HFFc6 (cell line): ENCODE results near the gene POLR2E. TPM values are rescaled to one million over a fixed set of nuclear protein-coding genes. Genes with fewer than 3 reads are reported as not detected.

Experiments used
- DNase-seq: peaks from one replicate; pipeline ENCODE4 v3.0.0-alpha.2; 2018
- H3K27ac Mint-ChIP-seq: 2 replicates; pipeline ENCODE4 v1.8.0; 2020; ENCODE audit warnings: mild to moderate bottlenecking, mixed read lengths
- H3K27me3 Mint-ChIP-seq: 2 replicates; pipeline ENCODE4 v1.8.0; 2021; ENCODE audit warnings: mild to moderate bottlenecking, moderate library complexity, mixed read lengths; ENCODE audit not compliant: insufficient read depth
- H3K36me3 Mint-ChIP-seq: 2 replicates; pipeline ENCODE4 v1.8.0; 2021; ENCODE audit warnings: low read depth, mixed read lengths
- H3K4me1 Mint-ChIP-seq: 2 replicates; pipeline ENCODE4 v1.8.0; 2020; ENCODE audit warnings: low read depth, mixed read lengths
- H3K4me3 Mint-ChIP-seq: 2 replicates; pipeline ENCODE4 v1.8.0; 2020; ENCODE audit warnings: mild to moderate bottlenecking, moderate library complexity, mixed read lengths
- H3K9me3 Mint-ChIP-seq: 2 replicates; pipeline ENCODE4 v1.8.0; 2020; ENCODE audit warnings: mild to moderate bottlenecking, mixed read lengths
- total RNA-seq, 6 experiments: library from RNA; stranded (reverse); fragmentation: NEBNext Ultra II Directional; extraction: Animal tissue kit (Norgen Biotek cat#: 25700); gene quantifications; 2 replicates in 1 of 6; 3 replicates in 5 of 6; pipeline ENCODE4 v1.2.3, GENCODE V29; 2021
- TF ChIP-seq, protein P1 (sequence below): fragments of 200-600 bp; sonication (generic); IDR thresholded peaks from 2 replicates; pipeline ENCODE4 v1.5.0; 2021; ENCODE audit warnings: antibody characterized with exemption, mild to moderate bottlenecking

Gene POLR2E
- total RNA-seq, 6 experiments from 2014 or later = 224 to 289 (median 250) TPM

DNA sequence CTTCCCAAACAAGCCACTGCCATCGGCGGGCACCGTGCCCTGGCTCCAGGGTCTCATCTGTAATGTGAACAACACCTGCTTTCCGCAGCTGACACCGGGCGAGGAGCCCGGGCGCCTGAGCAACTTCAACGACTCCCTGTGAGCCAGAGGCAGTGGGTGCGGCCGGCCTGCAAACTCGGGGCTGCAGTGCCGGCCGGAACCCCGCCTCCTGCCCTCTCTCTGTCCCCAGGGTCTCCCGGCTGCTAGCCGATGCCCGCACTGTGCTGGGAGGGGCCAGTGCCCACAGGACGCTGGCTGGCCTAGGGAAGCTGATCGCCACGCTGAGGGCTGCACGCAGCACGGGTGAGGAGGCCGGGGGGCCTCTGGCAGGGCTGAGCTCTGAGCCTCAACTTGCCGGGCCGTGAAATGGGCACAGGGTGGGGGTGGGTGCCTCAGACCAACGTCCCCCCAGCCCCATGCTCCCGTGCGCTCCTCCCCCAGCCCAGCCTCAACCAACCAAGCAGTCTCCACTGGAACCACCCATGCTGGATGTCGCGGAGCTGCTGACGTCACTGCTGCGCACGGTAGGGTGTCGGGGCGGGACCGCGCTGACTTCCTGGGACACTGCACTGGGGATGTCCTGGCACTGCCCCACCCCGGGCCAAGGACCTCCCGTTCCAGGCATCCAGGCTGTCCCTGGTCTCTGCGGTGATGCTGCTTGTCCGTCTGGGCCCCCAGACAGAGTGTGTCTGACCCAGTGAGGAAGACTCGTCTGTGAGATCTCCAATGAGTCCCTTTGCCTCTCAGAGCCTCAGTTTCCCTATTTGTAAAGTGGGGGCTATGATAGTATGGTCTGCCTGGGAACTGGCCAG is 53.1 kb downstream of the POLR2E start:
- H3K27ac Mint-ChIP-seq = no peak overlapping the region
- no peak for DNase-seq
- TF ChIP-seq, protein P1, sequence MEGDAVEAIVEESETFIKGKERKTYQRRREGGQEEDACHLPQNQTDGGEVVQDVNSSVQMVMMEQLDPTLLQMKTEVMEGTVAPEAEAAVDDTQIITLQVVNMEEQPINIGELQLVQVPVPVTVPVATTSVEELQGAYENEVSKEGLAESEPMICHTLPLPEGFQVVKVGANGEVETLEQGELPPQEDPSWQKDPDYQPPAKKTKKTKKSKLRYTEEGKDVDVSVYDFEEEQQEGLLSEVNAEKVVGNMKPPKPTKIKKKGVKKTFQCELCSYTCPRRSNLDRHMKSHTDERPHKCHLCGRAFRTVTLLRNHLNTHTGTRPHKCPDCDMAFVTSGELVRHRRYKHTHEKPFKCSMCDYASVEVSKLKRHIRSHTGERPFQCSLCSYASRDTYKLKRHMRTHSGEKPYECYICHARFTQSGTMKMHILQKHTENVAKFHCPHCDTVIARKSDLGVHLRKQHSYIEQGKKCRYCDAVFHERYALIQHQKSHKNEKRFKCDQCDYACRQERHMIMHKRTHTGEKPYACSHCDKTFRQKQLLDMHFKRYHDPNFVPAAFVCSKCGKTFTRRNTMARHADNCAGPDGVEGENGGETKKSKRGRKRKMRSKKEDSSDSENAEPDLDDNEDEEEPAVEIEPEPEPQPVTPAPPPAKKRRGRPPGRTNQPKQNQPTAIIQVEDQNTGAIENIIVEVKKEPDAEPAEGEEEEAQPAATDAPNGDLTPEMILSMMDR = no peak
- H3K4me1 Mint-ChIP-seq = peaks cover 36% of the 10 kb centered on the region
- no peak overlapping the region for H3K4me3 Mint-ChIP-seq
- H3K36me3 Mint-ChIP-seq = peaks cover 7% of the 10 kb centered on the region
- H3K27me3 Mint-ChIP-seq = peaks cover 30% of the 10 kb centered on the region
- peaks cover 12% of the 10 kb centered on the region; the same call in 1 of the 2 replicates for H3K9me3 Mint-ChIP-seq

DNA sequence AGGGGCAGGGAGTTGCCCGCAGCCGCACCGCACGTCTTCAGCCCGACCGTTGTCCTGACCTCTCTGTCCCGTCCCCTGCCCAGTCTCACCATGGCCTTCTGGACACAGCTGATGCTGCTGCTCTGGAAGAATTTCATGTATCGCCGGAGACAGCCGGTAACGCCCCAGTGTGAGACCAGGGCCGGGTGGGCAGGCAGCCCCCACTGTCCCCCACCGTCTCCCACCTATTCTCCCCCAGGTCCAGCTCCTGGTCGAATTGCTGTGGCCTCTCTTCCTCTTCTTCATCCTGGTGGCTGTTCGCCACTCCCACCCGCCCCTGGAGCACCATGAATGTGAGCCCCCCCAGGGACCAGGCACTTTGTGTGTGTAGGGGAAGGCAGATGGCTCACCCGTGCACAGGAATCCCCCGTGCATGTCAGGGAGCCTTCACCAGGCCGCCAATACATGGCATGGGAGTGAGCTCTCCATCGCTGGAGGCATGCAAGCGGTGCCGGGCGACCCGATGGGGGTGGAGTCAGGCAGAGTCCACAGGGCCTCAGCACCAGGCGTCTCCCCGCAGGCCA is 53.8 kb downstream of the POLR2E start:
- DNase-seq = no peak
- H3K36me3 Mint-ChIP-seq = peaks cover 7% of the 10 kb centered on the region
- peaks cover 12% of the 10 kb centered on the region; the same call in 1 of the 2 replicates for H3K9me3 Mint-ChIP-seq
- TF ChIP-seq, protein P1 = no peak
- peaks cover 30% of the 10 kb centered on the region for H3K27me3 Mint-ChIP-seq
- H3K4me3 Mint-ChIP-seq = peak overlapping the region; percentile 91
- H3K4me1 Mint-ChIP-seq = peaks cover 36% of the 10 kb centered on the region
- peak overlapping the region; percentile 49; the same call in 1 of the 2 replicates for H3K27ac Mint-ChIP-seq

DNA sequence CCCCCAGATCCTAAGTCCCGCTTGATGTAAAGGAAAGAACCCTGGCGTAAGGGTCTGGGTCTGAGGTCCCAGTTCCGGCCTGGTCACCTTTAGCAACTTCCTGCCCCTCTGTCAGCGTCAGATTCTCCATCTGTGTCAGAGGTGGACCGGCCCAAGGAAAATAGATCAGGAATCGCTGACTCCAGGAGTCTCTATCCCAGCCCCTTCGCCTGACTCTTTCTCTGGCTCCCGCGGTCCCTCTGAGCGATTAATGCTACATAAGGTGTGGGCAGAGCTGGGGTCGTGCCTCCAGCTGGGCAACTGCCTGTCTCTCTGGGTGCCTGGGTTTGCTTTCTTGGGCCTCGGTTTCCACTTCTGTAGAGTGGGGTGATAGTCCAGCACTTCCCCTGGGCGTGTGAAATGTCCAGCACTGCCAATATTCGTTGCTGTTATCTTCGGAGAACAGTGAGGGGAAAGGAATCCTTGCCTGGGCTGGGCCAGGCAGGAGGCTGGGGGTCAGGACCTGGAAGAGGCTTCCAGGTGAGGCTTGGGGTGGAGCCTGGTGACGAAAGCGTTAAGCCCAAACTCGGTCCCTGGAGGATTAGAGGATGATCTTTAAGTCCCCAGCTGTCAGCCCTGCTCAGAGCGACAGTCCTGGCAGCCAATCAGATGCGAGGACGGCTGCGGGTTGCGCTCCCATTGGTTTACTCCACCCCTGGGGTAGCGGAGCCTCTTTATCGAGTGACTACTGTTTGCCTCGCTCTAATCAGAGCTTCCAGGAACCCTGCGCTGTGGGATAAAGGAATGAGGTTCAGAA is 54.5 kb downstream of the POLR2E start:
- DNase-seq = peak; percentile 93
- Mint-ChIP-seq H3K4me1 (peaks cover 36% of the 10 kb centered on the region), H3K27me3 (peaks cover 30% of the 10 kb centered on the region), H3K27ac (peak overlapping the region; percentile 49), H3K36me3 (peaks cover 10% of the 10 kb centered on the region), H3K4me3 (peak overlapping the region; percentile 91), H3K9me3 (peaks cover 12% of the 10 kb centered on the region; the same call in 1 of the 2 replicates)
- TF ChIP-seq, protein P1 = no peak

DNA sequence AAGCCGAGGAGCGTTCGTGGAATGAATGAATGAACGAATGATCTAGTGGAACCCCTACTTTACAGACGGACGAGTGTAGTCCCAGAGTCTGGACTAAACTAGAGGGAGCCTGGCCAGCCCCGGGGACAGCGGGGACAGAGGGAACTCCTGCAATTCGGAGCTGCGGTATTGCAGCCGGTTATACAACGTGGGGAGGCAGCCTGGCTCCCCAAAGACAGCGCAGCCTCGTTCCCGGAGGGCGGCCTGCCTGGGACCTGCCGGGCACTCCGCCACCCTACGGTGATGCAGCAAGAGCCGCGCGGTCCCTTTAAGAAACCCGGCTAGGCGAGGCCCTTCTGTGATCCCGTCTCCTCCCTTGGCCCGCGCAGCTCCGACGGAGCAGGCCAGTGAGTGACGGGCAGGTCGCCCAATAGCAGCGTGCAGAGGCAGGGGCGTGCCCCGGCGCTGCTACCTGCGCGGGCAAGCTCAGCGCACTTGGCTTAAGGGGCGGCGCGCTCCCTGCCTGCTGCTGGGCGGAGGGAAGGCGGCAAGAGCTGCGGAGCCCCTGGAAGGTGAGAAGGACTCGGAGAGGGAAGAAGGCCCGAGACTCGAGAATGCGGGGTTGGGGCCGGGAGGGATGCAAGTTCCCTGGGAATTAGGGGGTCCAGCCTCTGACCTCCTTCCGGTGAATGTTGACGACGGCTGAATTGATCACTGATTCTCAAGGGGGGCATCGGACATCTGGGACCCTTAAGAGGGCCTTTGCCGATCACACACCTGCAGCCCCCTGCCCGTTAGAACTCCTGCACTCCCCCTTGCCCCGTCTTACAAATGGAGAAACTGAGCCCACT is 55.3 kb downstream of the POLR2E start, which contains the start of gene ABCA7:
Gene ABCA7, plus strand, starts transcription at position 462 of the 830 bp plus-strand sequence. CDS start 1,255 bp downstream, outside the sequence.
- peak within 1 kb of the TSS; percentile 49 for H3K27ac Mint-ChIP-seq
- peaks cover 32% of the 10 kb centered on the region for H3K27me3 Mint-ChIP-seq
- H3K36me3 Mint-ChIP-seq = peaks cover 10% of the 10 kb centered on the region
- TF ChIP-seq, protein P1 = peak; percentile 9; the same call in 1 of the 2 replicates
- peaks cover 36% of the 10 kb centered on the region for H3K4me1 Mint-ChIP-seq
- DNase-seq = peak; percentile 98
- peak within 1 kb of the TSS; percentile 91 for H3K4me3 Mint-ChIP-seq
- H3K9me3 Mint-ChIP-seq = peaks cover 6% of the 10 kb centered on the region; the same call in 1 of the 2 replicates
